Brain microvascular endothelial cell (primary cell): ENCODE results near the gene CNTNAP2.

Experiments used
- DNase-seq: peaks from one replicate; pipeline ENCODE4 v3.0.0-alpha.2; 2020
- H3K27ac ChIP-seq: fragments of 250-450 bp; sonication (Bioruptor Pico); 2 replicates; pipeline ENCODE4 v1.5.1; 2020; ENCODE audit warnings: mild to moderate bottlenecking, moderate library complexity
- H3K27me3 ChIP-seq: fragments of 250-450 bp; sonication (Bioruptor Pico); replicated peaks from 2 replicates; pipeline ENCODE4 v1.5.1; 2020; ENCODE audit warnings: mild to moderate bottlenecking
- H3K36me3 ChIP-seq: fragments of 250-450 bp; sonication (Bioruptor Pico); replicated peaks from 2 replicates; pipeline ENCODE4 v1.5.1; 2020; ENCODE audit warnings: mild to moderate bottlenecking
- H3K4me3 ChIP-seq: 2 replicates; pipeline ENCODE4 v1.5.1; 2011; ENCODE audit warnings: low read depth, mild to moderate bottlenecking, control low read depth, low read length, moderate library complexity
- CTCF ChIP-seq: IDR thresholded peaks from 2 replicates; pipeline ENCODE4 v1.5.1; 2011; ENCODE audit warnings: low read depth, mild to moderate bottlenecking, moderate library complexity, low read length, control low read depth, inconsistent platforms; ENCODE audit errors: missing control alignments
- in situ Hi-C: cut with HindIII; loops from 2 replicates; pipeline ENCODE4 v1.10.0; 2017; ENCODE audit warnings: low sequenced_read_pairs, low pct_ligation_motif_present

CNTNAP2 gene

GRCh38 chr7:146875237-146875785 lies 758.7 kb downstream of the CNTNAP2 start:
- Histone ChIP-seq H3K36me3 (no peaks in the 10 kb centered on the region), H3K4me3 (no peak overlapping the region), H3K27me3 (no peaks in the 10 kb centered on the region), H3K27ac (no peak overlapping the region)
- TF ChIP-seq CTCF: no peak
- in situ Hi-C loops: no loop called here
- DNase-seq: no peak

- Histone ChIP-seq H3K27me3 (no peaks in the 10 kb centered on the region), H3K36me3 (no peaks in the 10 kb centered on the region), H3K27ac (no peak overlapping the region), H3K4me3 (no peak overlapping the region)
- in situ Hi-C loops: no loop called here
- DNase-seq: no peak
- no peak for TF ChIP-seq CTCF
Observed at GRCh38 chr7:146875981-146876380, 759.4 kb downstream of the CNTNAP2 start.

- no peaks in the 10 kb centered on the region for H3K36me3 ChIP-seq
- DNase-seq: no peak
- TF ChIP-seq CTCF: no peak
- H3K27ac ChIP-seq: no peak overlapping the region
- H3K27me3 ChIP-seq: no peaks in the 10 kb centered on the region
- in situ Hi-C loops: no loop called here
- no peak overlapping the region for H3K4me3 ChIP-seq
Observed at GRCh38 chr7:146876411-146876810, 759.8 kb downstream of the CNTNAP2 start.

GRCh38 chr7:146878901-146879300 lies 762.3 kb downstream of the CNTNAP2 start:
- no peaks in the 10 kb centered on the region for H3K36me3 ChIP-seq
- no peaks in the 10 kb centered on the region for H3K27me3 ChIP-seq
- no peak for TF ChIP-seq CTCF
- H3K4me3 ChIP-seq: no peak overlapping the region
- DNase-seq: no peak
- no peak overlapping the region for H3K27ac ChIP-seq
- in situ Hi-C loops: no loop called here

GRCh38 chr7:146885231-146885630 lies 768.6 kb downstream of the CNTNAP2 start:
- TF ChIP-seq CTCF: no peak
- in situ Hi-C loops: no loop called here
- no peak overlapping the region for H3K27ac ChIP-seq
- DNase-seq: no peak
- H3K27me3 ChIP-seq: no peaks in the 10 kb centered on the region
- no peaks in the 10 kb centered on the region for H3K36me3 ChIP-seq
- no peak overlapping the region for H3K4me3 ChIP-seq
